Measurements from ENCODE around the gene PACRG. TPM values are rescaled to one million over a fixed set of nuclear protein-coding genes. Genes with fewer than 3 reads are reported as not detected.

Gene PACRG
- total RNA-seq, 1 experiment from 2014 or later, result not detected

- Histone ChIP-seq H3K27me3 (replicated peaks; ENCODE audit: control insufficient read depth, insufficient read depth, low read length) (no peaks in the 10 kb centered on the region), H3K4me3 (ENCODE audit: low read depth, low read length) (no peak overlapping the region), H3K9me3 (no peaks in the 10 kb centered on the region), H3K4me1 (no peaks in the 10 kb centered on the region), H3K36me3 (ENCODE audit: control insufficient read depth, insufficient read depth, low read length) (no peaks in the 10 kb centered on the region)
- Mint-ChIP-seq H3K4me3 (ENCODE audit: unreplicated experiment) (no peak overlapping the region), H3K9me3 (ENCODE audit: unreplicated experiment) (peaks cover 9% of the 10 kb centered on the region), H3K4me1 (ENCODE audit: low read depth, unreplicated experiment) (no peaks in the 10 kb centered on the region), H3K27me3 (ENCODE audit: insufficient read depth, unreplicated experiment) (peaks cover 3% of the 10 kb centered on the region), H3K36me3 (ENCODE audit: insufficient read depth, unreplicated experiment) (no peaks in the 10 kb centered on the region), H3K27ac (ENCODE audit: unreplicated experiment) (no peak overlapping the region)
- no TSS peak for BruUV-seq (replicated peaks)
- no peak for DNase-seq
- intact Hi-C loops (cut with micrococcal nuclease; ENCODE audit: unreplicated experiment), result no loop called here
- POLR2A ChIA-PET, result no interaction called here
- CTCF ChIA-PET, result no interaction called here
- no peak for TF ChIP-seq CTCF (IDR thresholded peaks at IDR 0.05; ENCODE audit: insufficient read depth in 1 of 2, low read depth in 1 of 2, low read length in 1 of 2, severe bottlenecking in 1 of 2, unreplicated experiment in 1 of 2)
Measured at GRCh38 chr6:163229050-163229449, 501.3 kb downstream of the PACRG start.

- H3K9me3 ChIP-seq, result no peaks in the 10 kb centered on the region
- TF ChIP-seq CTCF (IDR thresholded peaks at IDR 0.05; ENCODE audit: insufficient read depth in 1 of 2, low read depth in 1 of 2, low read length in 1 of 2, severe bottlenecking in 1 of 2, unreplicated experiment in 1 of 2), result no peak
- no peaks in the 10 kb centered on the region for H3K4me1 ChIP-seq
- Mint-ChIP-seq H3K4me3 (ENCODE audit: unreplicated experiment) (no peak overlapping the region), H3K4me1 (ENCODE audit: low read depth, unreplicated experiment) (no peaks in the 10 kb centered on the region), H3K36me3 (ENCODE audit: insufficient read depth, unreplicated experiment) (no peaks in the 10 kb centered on the region), H3K27ac (ENCODE audit: unreplicated experiment) (no peak overlapping the region), H3K27me3 (ENCODE audit: insufficient read depth, unreplicated experiment) (peaks cover 3% of the 10 kb centered on the region), H3K9me3 (ENCODE audit: unreplicated experiment) (peaks cover 5% of the 10 kb centered on the region)
- ChIA-PET CTCF (no interaction called here), POLR2A (no interaction called here)
- BruUV-seq (replicated peaks), result no TSS peak
- H3K27me3 ChIP-seq (replicated peaks; ENCODE audit: control insufficient read depth, insufficient read depth, low read length), result no peaks in the 10 kb centered on the region
- no peak overlapping the region for H3K4me3 ChIP-seq (ENCODE audit: low read depth, low read length)
- H3K36me3 ChIP-seq (ENCODE audit: control insufficient read depth, insufficient read depth, low read length), result no peaks in the 10 kb centered on the region
- no peak for DNase-seq
- intact Hi-C loops (cut with micrococcal nuclease; ENCODE audit: unreplicated experiment), result no loop called here
Measured at GRCh38 chr6:163230901-163231300, 503.1 kb downstream of the PACRG start.

- ChIA-PET CTCF (no interaction called here), POLR2A (no interaction called here)
- Mint-ChIP-seq H3K27me3 (ENCODE audit: insufficient read depth, unreplicated experiment) (no peaks in the 10 kb centered on the region), H3K4me1 (ENCODE audit: low read depth, unreplicated experiment) (no peaks in the 10 kb centered on the region), H3K27ac (ENCODE audit: unreplicated experiment) (no peak overlapping the region), H3K9me3 (ENCODE audit: unreplicated experiment) (no peaks in the 10 kb centered on the region), H3K36me3 (ENCODE audit: insufficient read depth, unreplicated experiment) (no peaks in the 10 kb centered on the region), H3K4me3 (ENCODE audit: unreplicated experiment) (no peak overlapping the region)
- TF ChIP-seq CTCF (IDR thresholded peaks at IDR 0.05; ENCODE audit: insufficient read depth in 1 of 2, low read depth in 1 of 2, low read length in 1 of 2, severe bottlenecking in 1 of 2, unreplicated experiment in 1 of 2), result no peak
- DNase-seq, result no peak
- BruUV-seq (replicated peaks), result no TSS peak
- no peaks in the 10 kb centered on the region for H3K36me3 ChIP-seq (ENCODE audit: control insufficient read depth, insufficient read depth, low read length)
- H3K9me3 ChIP-seq, result no peaks in the 10 kb centered on the region
- intact Hi-C loops (cut with micrococcal nuclease; ENCODE audit: unreplicated experiment), result no loop called here
- H3K4me3 ChIP-seq (ENCODE audit: low read depth, low read length), result no peak overlapping the region
- H3K27me3 ChIP-seq (replicated peaks; ENCODE audit: control insufficient read depth, insufficient read depth, low read length), result no peaks in the 10 kb centered on the region
- H3K4me1 ChIP-seq, result no peaks in the 10 kb centered on the region
Measured at GRCh38 chr6:163231356-163232014, 503.7 kb downstream of the PACRG start.

Measured in Caco-2 (cell line).